LNCAP (cell line): ENCODE results near the gene TMEM59L.

Experiments
- CTCF ChIP-seq: fragments of 450-650 bp; IDR thresholded peaks from 2 replicates; pipeline ENCODE4 v1.5.1; 2017; ENCODE audit warnings: mild to moderate bottlenecking

TMEM59L gene

DNA sequence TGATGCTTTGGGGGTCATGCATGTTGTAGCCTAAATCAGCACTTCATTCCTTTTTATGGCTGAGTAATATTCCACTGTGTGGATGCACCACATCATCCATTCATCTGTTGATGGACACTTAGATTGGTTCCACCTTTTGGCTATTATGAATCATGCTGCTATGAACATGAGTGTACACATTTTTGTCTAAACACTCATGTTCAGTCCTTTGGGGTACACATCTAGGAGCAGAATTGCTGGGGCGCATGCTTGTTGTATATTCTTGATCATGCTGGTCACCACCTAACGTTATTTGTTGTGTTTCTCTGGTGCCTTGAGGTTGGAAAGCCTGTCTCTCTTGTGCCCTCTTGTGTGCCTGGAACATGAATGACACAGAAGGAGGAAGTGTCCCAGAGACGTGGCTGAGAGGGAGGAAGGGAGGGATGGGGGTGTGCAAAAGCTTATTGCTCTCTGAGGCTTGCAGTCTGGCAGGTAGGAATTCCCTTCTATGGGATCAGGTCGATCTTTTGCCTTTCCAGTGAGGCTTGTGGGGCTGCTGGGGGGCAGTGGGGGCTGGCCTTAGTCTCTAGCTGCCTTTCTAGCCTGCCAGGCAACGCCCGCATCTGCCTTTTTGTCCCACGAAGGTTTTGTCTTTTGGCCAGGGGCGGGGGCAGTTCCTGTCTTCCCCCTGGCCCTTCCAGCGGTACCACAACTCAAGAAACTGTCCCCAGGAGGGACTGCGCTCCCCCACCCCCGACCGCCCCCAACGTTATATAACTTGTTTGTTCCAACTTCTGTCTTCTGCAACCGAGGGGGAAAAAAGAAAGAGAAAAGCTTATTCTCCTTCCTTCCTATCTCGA is 31.7 kb downstream of the TMEM59L start:
- TF ChIP-seq CTCF: no peak

- no peak for TF ChIP-seq CTCF
Observed at GRCh38 chr19:18645035-18645511, 32.4 kb downstream of the TMEM59L start.

GRCh38 chr19:18646535-18647370 is 34.1 kb downstream of the TMEM59L start:
- no peak for TF ChIP-seq CTCF

DNA sequence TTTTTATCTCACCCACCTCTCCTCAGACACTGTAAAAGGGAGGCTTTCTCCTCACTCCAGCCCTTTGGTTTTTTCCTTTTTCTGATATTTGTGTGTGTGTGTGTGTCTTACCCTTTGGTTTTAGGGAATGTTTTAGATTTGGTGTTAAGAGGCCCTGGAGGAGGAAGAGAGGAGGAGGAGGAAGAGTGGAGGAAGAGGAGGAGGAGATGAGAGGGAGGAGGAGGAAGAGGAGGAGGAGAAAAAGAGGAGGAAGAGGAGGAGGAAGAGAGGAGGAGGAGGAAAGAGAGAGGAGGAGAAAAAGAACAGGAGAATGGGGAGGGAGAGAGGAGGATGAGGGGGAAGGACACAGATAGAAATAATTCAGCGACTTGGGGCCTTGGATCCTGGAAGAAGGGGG is 34.7 kb downstream of the TMEM59L start:
- no peak for TF ChIP-seq CTCF

DNA sequence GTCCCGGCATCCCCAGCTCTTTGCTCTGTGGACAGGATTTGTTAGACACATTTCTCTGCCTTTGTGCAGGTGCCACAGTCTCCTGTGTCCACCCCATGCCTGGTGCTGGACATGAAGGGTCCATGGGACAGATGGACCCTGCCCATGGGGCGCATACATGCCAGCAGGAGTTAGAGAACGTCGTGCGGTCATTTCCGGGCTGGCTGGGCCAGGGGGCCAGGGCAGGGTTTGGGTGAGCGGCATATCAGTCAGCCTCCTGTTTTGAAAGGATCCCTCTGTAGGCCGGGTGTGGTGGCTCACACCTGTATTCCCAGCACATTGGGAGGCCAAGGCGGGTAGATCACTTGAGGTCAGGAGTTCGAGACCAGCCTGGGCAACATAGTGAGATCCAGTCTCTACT is 35.1 kb downstream of the TMEM59L start:
- TF ChIP-seq CTCF: no peak

- no peak for TF ChIP-seq CTCF
Observed at GRCh38 chr19:18648973-18649315, 36.3 kb downstream of the TMEM59L start.

GRCh38 chr19:18649371-18650020 is 36.8 kb downstream of the TMEM59L start:
- no peak for TF ChIP-seq CTCF
